Measurements from ENCODE around the gene GRB7. TPM values are rescaled to one million over a fixed set of nuclear protein-coding genes. Genes with fewer than 3 reads are reported as not detected.

The GRB7 gene
- total RNA-seq, 1 donor from 2014 or later, result 9.0 TPM

DNA sequence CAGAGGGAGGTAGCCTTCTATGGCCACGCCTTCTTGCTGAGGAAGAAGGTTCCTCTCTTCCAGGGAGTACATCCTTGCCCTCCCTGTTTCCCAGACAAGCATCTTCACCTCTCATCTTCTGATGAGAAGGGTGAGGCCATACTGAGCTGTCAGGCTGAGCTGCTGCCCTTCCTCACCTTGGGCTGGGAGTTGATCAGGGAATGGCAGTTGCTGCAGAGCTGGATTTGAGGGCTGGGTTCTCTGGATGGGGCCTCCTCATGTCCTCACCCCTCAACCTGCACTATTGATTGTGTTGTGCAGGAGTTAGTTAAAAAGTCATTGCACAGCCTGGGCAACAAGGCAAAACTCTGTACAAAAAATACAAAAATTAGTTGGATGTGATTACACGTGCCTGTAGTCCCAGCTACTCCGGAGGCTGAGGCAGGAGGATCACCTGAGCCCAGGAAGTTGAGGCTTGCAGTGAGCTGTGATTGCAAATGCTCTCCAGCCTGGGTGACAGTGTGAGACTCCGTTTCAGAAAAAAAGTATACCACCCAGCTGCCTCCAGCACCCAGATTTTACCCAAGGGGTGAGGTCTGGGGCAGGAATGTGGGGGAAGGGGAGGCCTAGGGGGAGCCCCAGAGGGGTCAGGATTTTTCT, 35.8 kb upstream of the GRB7 start:
- H3K27me3 ChIP-seq (ENCODE audit: control insufficient read depth, insufficient read depth, low read length), result no peaks in the 10 kb centered on the region
- no peak for TF ChIP-seq CTCF (IDR thresholded peaks at IDR 0.05; ENCODE audit: insufficient read depth, low read length, severe bottlenecking)
- FAIRE-seq (no peak), DNase-seq (ENCODE audit: low read depth) (no peak)
- H3K4me3 ChIP-seq (ENCODE audit: low read depth, low read length), result no peak overlapping the region
- peaks cover 2% of the 10 kb centered on the region for H3K36me3 ChIP-seq (ENCODE audit: control insufficient read depth, insufficient read depth, low read length)

GRCh38 chr17:39702901-39703893, 34.5 kb upstream of the GRB7 start:
- no peak for TF ChIP-seq CTCF (IDR thresholded peaks at IDR 0.05; ENCODE audit: insufficient read depth, low read length, severe bottlenecking)
- DNase-seq (ENCODE audit: low read depth), result peak; percentile 68
- no peaks in the 10 kb centered on the region for H3K27me3 ChIP-seq (ENCODE audit: control insufficient read depth, insufficient read depth, low read length)
- H3K36me3 ChIP-seq (ENCODE audit: control insufficient read depth, insufficient read depth, low read length), result peaks cover 10% of the 10 kb centered on the region
- FAIRE-seq, result no peak
- H3K4me3 ChIP-seq (ENCODE audit: low read depth, low read length), result no peak overlapping the region

DNA sequence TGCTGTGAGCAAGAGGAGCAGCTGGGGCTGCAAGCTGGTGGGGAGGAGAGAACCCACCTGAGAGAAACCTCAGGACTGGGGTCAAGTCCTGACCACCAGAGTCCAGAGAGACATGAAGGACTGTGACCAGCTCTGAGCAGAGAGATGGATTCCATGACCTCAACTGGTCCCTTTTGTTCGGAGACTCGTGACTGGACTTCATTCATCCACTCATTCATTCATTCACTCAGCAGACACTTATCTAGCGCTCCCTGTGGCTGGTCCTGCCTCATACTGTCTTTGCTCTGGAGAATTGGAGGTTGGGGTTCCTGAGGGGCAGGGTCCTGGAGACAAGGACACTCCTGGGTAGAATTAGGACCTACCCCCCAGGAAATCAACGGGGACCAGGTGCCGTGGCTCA, 33.8 kb upstream of the GRB7 start:
- FAIRE-seq, result no peak
- TF ChIP-seq CTCF (IDR thresholded peaks at IDR 0.05; ENCODE audit: insufficient read depth, low read length, severe bottlenecking), result no peak
- H3K27me3 ChIP-seq (ENCODE audit: control insufficient read depth, insufficient read depth, low read length), result no peaks in the 10 kb centered on the region

GRCh38 chr17:39704821-39705551, 32.8 kb upstream of the GRB7 start:
- no peak for DNase-seq (ENCODE audit: low read depth)
- Histone ChIP-seq H3K27me3 (ENCODE audit: control insufficient read depth, insufficient read depth, low read length) (no peaks in the 10 kb centered on the region), H3K36me3 (ENCODE audit: control insufficient read depth, insufficient read depth, low read length) (peaks cover 26% of the 10 kb centered on the region), H3K4me3 (ENCODE audit: low read depth, low read length) (no peak overlapping the region)
- FAIRE-seq, result no peak
- TF ChIP-seq CTCF (IDR thresholded peaks at IDR 0.05; ENCODE audit: insufficient read depth, low read length, severe bottlenecking), result peak; percentile 71

More for the DNA sequence above, 33.8 kb upstream of the GRB7 start:
- Histone ChIP-seq H3K4me3 (ENCODE audit: low read depth, low read length) (no peak overlapping the region), H3K36me3 (ENCODE audit: control insufficient read depth, insufficient read depth, low read length) (peaks cover 17% of the 10 kb centered on the region)
- no peak for DNase-seq (ENCODE audit: low read depth)

DNA sequence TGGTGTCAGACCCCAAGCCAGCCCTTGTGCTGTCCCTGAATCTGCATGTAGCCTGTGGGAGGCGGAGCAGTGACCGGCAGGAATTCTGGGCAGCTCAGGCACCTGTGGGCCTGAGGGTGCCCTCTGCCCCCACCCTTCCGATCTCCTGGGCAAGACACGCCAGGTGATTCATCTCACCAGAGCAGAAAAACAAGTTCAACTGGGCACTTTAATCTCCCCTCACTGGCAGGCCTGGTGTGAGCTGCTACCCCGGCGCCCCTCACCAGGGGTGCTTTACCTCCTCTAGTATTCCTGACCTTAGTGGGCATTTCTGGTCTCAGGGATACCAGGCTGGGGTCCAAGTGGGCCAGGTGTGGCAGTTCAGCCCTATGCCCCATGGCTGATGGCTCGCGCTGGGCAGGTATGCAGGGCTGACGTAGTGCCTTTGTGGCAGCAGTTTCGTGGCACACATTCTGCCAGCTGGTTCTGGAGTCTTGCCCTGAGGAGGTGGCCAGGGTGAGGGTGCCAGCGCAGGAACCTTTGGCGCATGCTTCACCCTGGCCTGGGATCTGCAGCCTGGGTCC, 31.9 kb upstream of the GRB7 start:
- H3K36me3 ChIP-seq (ENCODE audit: control insufficient read depth, insufficient read depth, low read length), result peaks cover 31% of the 10 kb centered on the region
- peak; percentile 86 for DNase-seq (ENCODE audit: low read depth)
- H3K27me3 ChIP-seq (ENCODE audit: control insufficient read depth, insufficient read depth, low read length), result no peaks in the 10 kb centered on the region
- H3K4me3 ChIP-seq (ENCODE audit: low read depth, low read length), result no peak overlapping the region
- no peak for FAIRE-seq
- peak; percentile 4 for TF ChIP-seq CTCF (IDR thresholded peaks at IDR 0.05; ENCODE audit: insufficient read depth, low read length, severe bottlenecking)
